WTC11 (cell line): ENCODE data around the gene NUDT14.

ENCODE experiments used
- JUN ChIP-seq: sonication (generic); formaldehyde crosslinking; IDR thresholded peaks from 2 replicates; pipeline ENCODE4 v1.8.0; 2023; ENCODE audit warnings: mild to moderate bottlenecking, missing genetic modification reagents
- SP1 ChIP-seq: sonication (generic); formaldehyde crosslinking; conservative IDR thresholded peaks from 2 replicates; pipeline ENCODE4 v1.8.1; 2022; ENCODE audit warnings: missing genetic modification reagents
- TCF7 ChIP-seq: sonication (generic); formaldehyde crosslinking; IDR thresholded peaks from 2 replicates; pipeline ENCODE4 v1.8.0; 2022; ENCODE audit warnings: mild to moderate bottlenecking, low read depth, missing genetic modification reagents, moderate library complexity
- ZNF317 ChIP-seq: sonication (generic); formaldehyde crosslinking; IDR thresholded peaks from 2 replicates; pipeline ENCODE4 v1.8.1; 2023; ENCODE audit warnings: low read depth, mild to moderate bottlenecking, moderate library complexity, missing genetic modification reagents, borderline replicate concordance
- TF ChIP-seq, protein P1 (sequence below): sonication (generic); formaldehyde crosslinking; IDR thresholded peaks from 2 replicates; pipeline ENCODE4 v1.8.1; 2023; ENCODE audit warnings: mild to moderate bottlenecking, missing genetic modification reagents, moderate library complexity
- TF ChIP-seq, protein P2 (sequence below): fragments of 200-600 bp; IDR thresholded peaks from 2 replicates; pipeline ENCODE4 v1.8.0; 2022; ENCODE audit warnings: antibody characterized with exemption
- TF ChIP-seq, protein P3 (sequence below): sonication (generic); formaldehyde crosslinking; IDR thresholded peaks from 2 replicates; pipeline ENCODE4 v1.8.0; 2022; ENCODE audit warnings: missing genetic modification reagents
- TF ChIP-seq, protein P4 (sequence below): sonication (generic); formaldehyde crosslinking; IDR thresholded peaks from 2 replicates; pipeline ENCODE4 v1.8.0; 2022; ENCODE audit warnings: mild to moderate bottlenecking, missing genetic modification reagents
- TF ChIP-seq, protein P5 (sequence below): fragments of 250-450 bp; sonication (Bioruptor Pico); IDR thresholded peaks from 2 replicates; pipeline ENCODE4 v1.9.0; 2021; ENCODE audit warnings: mild to moderate bottlenecking, borderline replicate concordance
- TF ChIP-seq, protein P6 (sequence below): sonication (generic); formaldehyde crosslinking; IDR thresholded peaks from 2 replicates; pipeline ENCODE4 v1.8.0; 2023; ENCODE audit warnings: missing genetic modification reagents
- TF ChIP-seq, protein P7 (sequence below): sonication (generic); formaldehyde crosslinking; IDR thresholded peaks from 2 replicates; pipeline ENCODE4 v1.8.1; 2022; ENCODE audit warnings: mild to moderate bottlenecking, moderate library complexity, missing genetic modification reagents

DNA sequence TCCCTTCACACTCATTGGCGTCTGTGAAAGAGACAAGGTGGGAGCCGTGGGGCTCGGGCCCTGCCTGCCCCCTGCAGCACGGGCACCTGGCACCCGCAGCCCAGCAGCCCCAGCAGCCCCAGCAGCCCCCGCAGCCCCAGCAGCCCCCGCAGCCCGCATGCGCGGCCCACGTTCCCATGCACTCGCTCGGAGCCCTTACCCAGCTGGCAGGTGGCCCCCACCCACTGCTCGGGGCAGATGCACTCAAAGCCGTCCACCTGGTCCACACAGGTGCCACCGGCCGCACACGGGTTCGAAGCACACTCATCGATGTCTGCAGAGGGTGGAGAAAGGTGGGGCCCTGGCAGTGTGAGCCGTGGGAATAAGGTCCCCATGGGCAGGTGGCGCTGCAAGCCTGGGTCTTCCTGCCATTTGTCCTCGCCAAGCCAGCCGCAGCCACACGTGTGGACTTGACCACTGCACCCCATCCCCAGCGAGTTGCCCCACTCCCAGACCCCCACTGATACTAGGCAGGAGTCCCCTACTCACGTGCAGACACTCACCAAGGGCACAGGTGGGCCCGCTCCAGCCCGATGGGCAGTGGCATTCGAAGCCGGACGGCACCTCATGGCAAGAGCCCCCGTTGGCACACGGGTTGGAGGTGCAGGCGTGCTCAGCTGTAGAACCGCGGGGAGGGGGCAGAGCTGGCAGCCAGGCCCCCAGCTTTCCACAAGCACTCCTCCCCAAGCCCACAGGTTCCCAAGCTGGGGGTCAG is 29.9 kb downstream of the NUDT14 start:
- TF ChIP-seq, protein P1, sequence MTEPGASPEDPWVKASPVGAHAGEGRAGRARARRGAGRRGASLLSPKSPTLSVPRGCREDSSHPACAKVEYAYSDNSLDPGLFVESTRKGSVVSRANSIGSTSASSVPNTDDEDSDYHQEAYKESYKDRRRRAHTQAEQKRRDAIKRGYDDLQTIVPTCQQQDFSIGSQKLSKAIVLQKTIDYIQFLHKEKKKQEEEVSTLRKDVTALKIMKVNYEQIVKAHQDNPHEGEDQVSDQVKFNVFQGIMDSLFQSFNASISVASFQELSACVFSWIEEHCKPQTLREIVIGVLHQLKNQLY (CRISPR knock-in tag) = no peak
- TF ChIP-seq, protein P2, sequence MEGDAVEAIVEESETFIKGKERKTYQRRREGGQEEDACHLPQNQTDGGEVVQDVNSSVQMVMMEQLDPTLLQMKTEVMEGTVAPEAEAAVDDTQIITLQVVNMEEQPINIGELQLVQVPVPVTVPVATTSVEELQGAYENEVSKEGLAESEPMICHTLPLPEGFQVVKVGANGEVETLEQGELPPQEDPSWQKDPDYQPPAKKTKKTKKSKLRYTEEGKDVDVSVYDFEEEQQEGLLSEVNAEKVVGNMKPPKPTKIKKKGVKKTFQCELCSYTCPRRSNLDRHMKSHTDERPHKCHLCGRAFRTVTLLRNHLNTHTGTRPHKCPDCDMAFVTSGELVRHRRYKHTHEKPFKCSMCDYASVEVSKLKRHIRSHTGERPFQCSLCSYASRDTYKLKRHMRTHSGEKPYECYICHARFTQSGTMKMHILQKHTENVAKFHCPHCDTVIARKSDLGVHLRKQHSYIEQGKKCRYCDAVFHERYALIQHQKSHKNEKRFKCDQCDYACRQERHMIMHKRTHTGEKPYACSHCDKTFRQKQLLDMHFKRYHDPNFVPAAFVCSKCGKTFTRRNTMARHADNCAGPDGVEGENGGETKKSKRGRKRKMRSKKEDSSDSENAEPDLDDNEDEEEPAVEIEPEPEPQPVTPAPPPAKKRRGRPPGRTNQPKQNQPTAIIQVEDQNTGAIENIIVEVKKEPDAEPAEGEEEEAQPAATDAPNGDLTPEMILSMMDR = no peak
- TF ChIP-seq ZNF317 (CRISPR knock-in tag) (no peak), JUN (no peak), TCF7 (CRISPR knock-in tag) (no peak), SP1 (CRISPR knock-in tag) (no peak)
- TF ChIP-seq, protein P3, sequence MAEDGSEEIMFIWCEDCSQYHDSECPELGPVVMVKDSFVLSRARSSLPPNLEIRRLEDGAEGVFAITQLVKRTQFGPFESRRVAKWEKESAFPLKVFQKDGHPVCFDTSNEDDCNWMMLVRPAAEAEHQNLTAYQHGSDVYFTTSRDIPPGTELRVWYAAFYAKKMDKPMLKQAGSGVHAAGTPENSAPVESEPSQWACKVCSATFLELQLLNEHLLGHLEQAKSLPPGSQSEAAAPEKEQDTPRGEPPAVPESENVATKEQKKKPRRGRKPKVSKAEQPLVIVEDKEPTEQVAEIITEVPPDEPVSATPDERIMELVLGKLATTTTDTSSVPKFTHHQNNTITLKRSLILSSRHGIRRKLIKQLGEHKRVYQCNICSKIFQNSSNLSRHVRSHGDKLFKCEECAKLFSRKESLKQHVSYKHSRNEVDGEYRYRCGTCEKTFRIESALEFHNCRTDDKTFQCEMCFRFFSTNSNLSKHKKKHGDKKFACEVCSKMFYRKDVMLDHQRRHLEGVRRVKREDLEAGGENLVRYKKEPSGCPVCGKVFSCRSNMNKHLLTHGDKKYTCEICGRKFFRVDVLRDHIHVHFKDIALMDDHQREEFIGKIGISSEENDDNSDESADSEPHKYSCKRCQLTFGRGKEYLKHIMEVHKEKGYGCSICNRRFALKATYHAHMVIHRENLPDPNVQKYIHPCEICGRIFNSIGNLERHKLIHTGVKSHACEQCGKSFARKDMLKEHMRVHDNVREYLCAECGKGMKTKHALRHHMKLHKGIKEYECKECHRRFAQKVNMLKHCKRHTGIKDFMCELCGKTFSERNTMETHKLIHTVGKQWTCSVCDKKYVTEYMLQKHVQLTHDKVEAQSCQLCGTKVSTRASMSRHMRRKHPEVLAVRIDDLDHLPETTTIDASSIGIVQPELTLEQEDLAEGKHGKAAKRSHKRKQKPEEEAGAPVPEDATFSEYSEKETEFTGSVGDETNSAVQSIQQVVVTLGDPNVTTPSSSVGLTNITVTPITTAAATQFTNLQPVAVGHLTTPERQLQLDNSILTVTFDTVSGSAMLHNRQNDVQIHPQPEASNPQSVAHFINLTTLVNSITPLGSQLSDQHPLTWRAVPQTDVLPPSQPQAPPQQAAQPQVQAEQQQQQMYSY (CRISPR knock-in tag) = no peak
- TF ChIP-seq, protein P4, sequence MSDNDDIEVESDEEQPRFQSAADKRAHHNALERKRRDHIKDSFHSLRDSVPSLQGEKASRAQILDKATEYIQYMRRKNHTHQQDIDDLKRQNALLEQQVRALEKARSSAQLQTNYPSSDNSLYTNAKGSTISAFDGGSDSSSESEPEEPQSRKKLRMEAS (CRISPR knock-in tag) = no peak
- TF ChIP-seq, protein P5, sequence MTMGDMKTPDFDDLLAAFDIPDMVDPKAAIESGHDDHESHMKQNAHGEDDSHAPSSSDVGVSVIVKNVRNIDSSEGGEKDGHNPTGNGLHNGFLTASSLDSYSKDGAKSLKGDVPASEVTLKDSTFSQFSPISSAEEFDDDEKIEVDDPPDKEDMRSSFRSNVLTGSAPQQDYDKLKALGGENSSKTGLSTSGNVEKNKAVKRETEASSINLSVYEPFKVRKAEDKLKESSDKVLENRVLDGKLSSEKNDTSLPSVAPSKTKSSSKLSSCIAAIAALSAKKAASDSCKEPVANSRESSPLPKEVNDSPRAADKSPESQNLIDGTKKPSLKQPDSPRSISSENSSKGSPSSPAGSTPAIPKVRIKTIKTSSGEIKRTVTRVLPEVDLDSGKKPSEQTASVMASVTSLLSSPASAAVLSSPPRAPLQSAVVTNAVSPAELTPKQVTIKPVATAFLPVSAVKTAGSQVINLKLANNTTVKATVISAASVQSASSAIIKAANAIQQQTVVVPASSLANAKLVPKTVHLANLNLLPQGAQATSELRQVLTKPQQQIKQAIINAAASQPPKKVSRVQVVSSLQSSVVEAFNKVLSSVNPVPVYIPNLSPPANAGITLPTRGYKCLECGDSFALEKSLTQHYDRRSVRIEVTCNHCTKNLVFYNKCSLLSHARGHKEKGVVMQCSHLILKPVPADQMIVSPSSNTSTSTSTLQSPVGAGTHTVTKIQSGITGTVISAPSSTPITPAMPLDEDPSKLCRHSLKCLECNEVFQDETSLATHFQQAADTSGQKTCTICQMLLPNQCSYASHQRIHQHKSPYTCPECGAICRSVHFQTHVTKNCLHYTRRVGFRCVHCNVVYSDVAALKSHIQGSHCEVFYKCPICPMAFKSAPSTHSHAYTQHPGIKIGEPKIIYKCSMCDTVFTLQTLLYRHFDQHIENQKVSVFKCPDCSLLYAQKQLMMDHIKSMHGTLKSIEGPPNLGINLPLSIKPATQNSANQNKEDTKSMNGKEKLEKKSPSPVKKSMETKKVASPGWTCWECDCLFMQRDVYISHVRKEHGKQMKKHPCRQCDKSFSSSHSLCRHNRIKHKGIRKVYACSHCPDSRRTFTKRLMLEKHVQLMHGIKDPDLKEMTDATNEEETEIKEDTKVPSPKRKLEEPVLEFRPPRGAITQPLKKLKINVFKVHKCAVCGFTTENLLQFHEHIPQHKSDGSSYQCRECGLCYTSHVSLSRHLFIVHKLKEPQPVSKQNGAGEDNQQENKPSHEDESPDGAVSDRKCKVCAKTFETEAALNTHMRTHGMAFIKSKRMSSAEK (CRISPR knock-in tag) = no peak
- TF ChIP-seq, protein P6, sequence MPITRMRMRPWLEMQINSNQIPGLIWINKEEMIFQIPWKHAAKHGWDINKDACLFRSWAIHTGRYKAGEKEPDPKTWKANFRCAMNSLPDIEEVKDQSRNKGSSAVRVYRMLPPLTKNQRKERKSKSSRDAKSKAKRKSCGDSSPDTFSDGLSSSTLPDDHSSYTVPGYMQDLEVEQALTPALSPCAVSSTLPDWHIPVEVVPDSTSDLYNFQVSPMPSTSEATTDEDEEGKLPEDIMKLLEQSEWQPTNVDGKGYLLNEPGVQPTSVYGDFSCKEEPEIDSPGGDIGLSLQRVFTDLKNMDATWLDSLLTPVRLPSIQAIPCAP (CRISPR knock-in tag) = no peak
- TF ChIP-seq, protein P7, sequence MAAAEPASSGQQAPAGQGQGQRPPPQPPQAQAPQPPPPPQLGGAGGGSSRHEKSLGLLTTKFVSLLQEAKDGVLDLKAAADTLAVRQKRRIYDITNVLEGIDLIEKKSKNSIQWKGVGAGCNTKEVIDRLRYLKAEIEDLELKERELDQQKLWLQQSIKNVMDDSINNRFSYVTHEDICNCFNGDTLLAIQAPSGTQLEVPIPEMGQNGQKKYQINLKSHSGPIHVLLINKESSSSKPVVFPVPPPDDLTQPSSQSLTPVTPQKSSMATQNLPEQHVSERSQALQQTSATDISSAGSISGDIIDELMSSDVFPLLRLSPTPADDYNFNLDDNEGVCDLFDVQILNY (CRISPR knock-in tag) = no peak
